Glutamatergic neuron (in vitro differentiated cells): ENCODE data around the gene ATF3. TPM values are rescaled to one million over a fixed set of nuclear protein-coding genes. Genes with fewer than 3 reads are reported as not detected.

Experiments
- DNase-seq: peaks from one replicate; pipeline ENCODE4 v3.0.0; 2022
- H3K27ac Mint-ChIP-seq: one replicate; pipeline ENCODE4 v1.8.0; 2020; ENCODE audit warnings: mild to moderate bottlenecking, mixed read lengths, inconsistent platforms; ENCODE audit not compliant: unreplicated experiment
- H3K27me3 Mint-ChIP-seq: one replicate; pipeline ENCODE4 v1.8.0; 2020; ENCODE audit warnings: mild to moderate bottlenecking, moderate library complexity, mixed read lengths, inconsistent platforms; ENCODE audit not compliant: unreplicated experiment
- H3K36me3 Mint-ChIP-seq: one replicate; pipeline ENCODE4 v1.8.0; 2020; ENCODE audit warnings: mild to moderate bottlenecking, mixed read lengths, inconsistent platforms; ENCODE audit not compliant: unreplicated experiment
- H3K4me1 Mint-ChIP-seq: one replicate; pipeline ENCODE4 v1.8.0; 2020; ENCODE audit warnings: mild to moderate bottlenecking, low read depth, mixed read lengths, inconsistent platforms; ENCODE audit not compliant: unreplicated experiment
- H3K4me3 Mint-ChIP-seq: one replicate; pipeline ENCODE4 v1.8.0; 2020; ENCODE audit warnings: mild to moderate bottlenecking, mixed read lengths, inconsistent platforms; ENCODE audit not compliant: unreplicated experiment
- H3K9me3 Mint-ChIP-seq: one replicate; pipeline ENCODE4 v1.8.0; 2020; ENCODE audit warnings: mild to moderate bottlenecking, moderate library complexity, mixed read lengths, inconsistent platforms; ENCODE audit not compliant: unreplicated experiment
- CTCF ChIP-seq: fragments of 200-600 bp; sonication (generic); IDR thresholded peaks from one replicate; pipeline ENCODE4 v1.5.0; 2021; ENCODE audit not compliant: partially characterized antibody, unreplicated experiment
- total RNA-seq: library from RNA; stranded (reverse); fragmentation: NEBNext Ultra II Directional; extraction: Animal tissue kit (Norgen Biotek cat#: 25700); gene quantifications from one replicate; pipeline ENCODE4 v1.2.1, GENCODE V29; 2021; ENCODE audit not compliant: unreplicated experiment

The ATF3 gene
- total RNA-seq, 1 donor from 2014 or later: 35.3 TPM

DNA sequence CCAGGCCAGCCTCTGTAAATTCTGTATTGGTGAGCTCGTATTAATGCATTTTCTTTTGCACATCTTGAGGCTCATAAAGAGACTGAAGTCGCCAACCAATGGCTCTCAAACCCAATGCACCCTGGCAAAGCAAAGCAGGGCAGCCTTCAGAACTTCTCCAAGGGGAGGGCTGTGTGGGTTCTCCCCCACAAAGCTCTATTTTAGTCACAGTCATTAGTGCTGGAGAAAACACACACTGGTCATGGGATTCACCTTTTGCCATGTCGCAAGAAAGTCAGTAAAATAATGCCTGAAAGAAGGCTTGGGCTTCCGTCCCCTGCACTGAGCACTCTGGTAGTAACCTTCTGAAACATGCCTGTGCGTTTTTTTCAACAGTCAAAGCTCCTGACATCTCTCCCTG is 26.3 kb upstream of the ATF3 start:
- no peak for DNase-seq
- Mint-ChIP-seq H3K36me3 (peaks cover 7% of the 10 kb centered on the region), H3K4me1 (no peaks in the 10 kb centered on the region), H3K27me3 (peaks cover 4% of the 10 kb centered on the region), H3K27ac (no peak overlapping the region), H3K9me3 (no peaks in the 10 kb centered on the region), H3K4me3 (no peak overlapping the region)
- no peak for TF ChIP-seq CTCF

GRCh38 chr1:212582808-212583615 is 25.5 kb upstream of the ATF3 start:
- H3K27me3 Mint-ChIP-seq: peaks cover 4% of the 10 kb centered on the region
- peaks cover 1% of the 10 kb centered on the region for H3K4me1 Mint-ChIP-seq
- no peaks in the 10 kb centered on the region for H3K9me3 Mint-ChIP-seq
- no peak for TF ChIP-seq CTCF
- H3K4me3 Mint-ChIP-seq: no peak overlapping the region
- peaks cover 7% of the 10 kb centered on the region for H3K36me3 Mint-ChIP-seq
- no peak for DNase-seq
- H3K27ac Mint-ChIP-seq: no peak overlapping the region

GRCh38 chr1:212583643-212584042 is 24.9 kb upstream of the ATF3 start:
- Mint-ChIP-seq H3K36me3 (peaks cover under 1% of the 10 kb centered on the region), H3K27me3 (peaks cover 4% of the 10 kb centered on the region), H3K27ac (no peak overlapping the region), H3K4me3 (no peak overlapping the region), H3K9me3 (no peaks in the 10 kb centered on the region), H3K4me1 (peaks cover 1% of the 10 kb centered on the region)
- no peak for TF ChIP-seq CTCF
- no peak for DNase-seq

DNA sequence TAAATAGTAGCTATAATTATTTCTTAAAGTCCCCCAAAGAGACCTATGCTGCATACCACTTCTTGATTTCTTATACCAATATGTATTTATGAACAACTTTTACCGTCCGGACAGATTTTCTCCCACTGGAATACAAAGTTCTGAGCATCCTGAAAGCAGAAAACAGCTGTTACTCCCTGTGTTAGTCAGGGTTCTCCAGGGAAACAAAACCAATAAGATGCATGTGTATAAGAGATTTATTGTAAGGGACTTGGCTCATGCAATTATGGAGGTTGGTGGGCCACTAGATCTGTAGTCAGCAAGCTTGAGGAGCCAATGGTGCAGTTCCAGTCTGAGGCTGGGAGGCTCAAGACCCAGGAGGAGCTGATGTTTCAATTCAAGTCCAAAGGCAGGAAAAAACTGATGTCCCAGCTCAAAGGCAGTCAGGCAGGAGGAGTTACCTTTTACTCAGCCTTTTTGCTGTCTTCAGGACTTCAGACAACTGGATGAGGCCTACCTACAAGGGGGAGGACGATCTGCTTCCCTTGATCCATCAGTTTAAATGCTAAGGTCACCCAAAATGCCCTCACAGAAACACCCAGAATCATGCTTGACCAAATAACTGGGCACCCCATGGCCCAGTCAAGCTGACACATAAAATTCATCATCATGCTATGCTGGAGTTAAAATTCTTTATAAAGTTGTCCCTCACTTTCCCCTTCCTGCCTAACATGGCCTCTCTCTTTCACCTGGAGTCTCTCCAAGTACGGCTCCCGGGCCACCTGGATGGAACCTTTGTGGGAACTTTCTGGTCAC is 24.3 kb upstream of the ATF3 start:
- peaks cover 4% of the 10 kb centered on the region for H3K27me3 Mint-ChIP-seq
- no peaks in the 10 kb centered on the region for H3K9me3 Mint-ChIP-seq
- peaks cover 1% of the 10 kb centered on the region for H3K4me1 Mint-ChIP-seq
- no peak for TF ChIP-seq CTCF
- H3K27ac Mint-ChIP-seq: no peak overlapping the region
- H3K4me3 Mint-ChIP-seq: no peak overlapping the region
- no peak for DNase-seq
- no peaks in the 10 kb centered on the region for H3K36me3 Mint-ChIP-seq

DNA sequence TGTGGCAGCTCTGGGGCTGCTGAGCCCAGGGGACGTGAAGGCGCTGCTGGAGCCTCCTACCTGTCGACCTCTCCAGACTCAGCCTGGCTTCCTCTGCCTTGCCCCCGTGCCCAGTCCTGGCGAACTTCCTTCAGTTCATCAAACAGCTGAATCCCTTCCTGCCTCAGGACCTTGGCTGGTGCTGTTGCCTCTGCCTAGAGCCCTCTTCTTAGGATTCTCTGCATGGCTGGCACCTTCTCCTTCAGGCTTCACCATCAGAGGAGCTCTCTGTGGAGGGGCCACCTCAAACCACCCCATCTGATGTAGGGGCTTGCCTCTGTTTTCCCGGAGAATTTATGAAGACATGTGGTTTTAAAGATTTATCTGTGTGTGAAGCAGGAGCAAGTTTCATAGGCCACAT is 23.4 kb upstream of the ATF3 start:
- Mint-ChIP-seq H3K4me1 (peaks cover 1% of the 10 kb centered on the region), H3K27me3 (peaks cover 4% of the 10 kb centered on the region), H3K36me3 (no peaks in the 10 kb centered on the region), H3K9me3 (no peaks in the 10 kb centered on the region), H3K27ac (no peak overlapping the region), H3K4me3 (no peak overlapping the region)
- DNase-seq: no peak
- no peak for TF ChIP-seq CTCF
